Activated T-cell treated with anti-CD3 and anti-CD28 coated beads, Interleukin-2, amount 50 U/mL, for 1 hour (primary cell): ENCODE data around the gene PCSK9.
"Not testable (repeated sequence)": the region's sequence is repeated elsewhere in the genome, so short reads cannot be mapped to it uniquely, and the experiment has no call there.

Source experiments
- DNase-seq: peaks from one replicate; pipeline ENCODE4 v3.0.0-alpha.2; 2020

PCSK9 gene

GRCh38 chr1:55081905-55082296 lies 42.6 kb downstream of the PCSK9 start:
- no peak for DNase-seq

- no peak for DNase-seq
These were observed 44.9 kb downstream of the PCSK9 start for GRCh38 chr1:55084257-55084656.

DNA sequence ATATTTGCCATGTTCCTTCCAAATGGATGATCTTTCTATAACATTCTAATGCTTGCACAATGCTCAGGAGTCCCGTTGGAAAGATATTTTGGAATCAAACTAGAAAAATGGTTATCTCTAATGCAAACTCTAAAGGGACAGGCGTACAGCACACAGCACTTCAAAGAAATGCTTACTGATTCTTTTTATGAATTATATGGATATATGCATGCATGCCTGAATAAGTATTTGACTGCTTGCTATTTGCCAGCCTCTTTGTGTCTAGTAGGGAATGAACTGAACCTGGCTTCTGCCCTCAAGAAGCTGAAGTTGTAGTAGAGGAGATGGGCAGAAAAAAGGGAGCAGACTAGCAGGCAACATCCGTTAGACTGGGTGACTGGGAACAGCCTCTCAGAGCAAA lies 48.1 kb downstream of the PCSK9 start:
- no peak for DNase-seq

GRCh38 chr1:55088413-55088812 lies 49.1 kb downstream of the PCSK9 start:
- DNase-seq, result no peak

GRCh38 chr1:55089683-55090082 lies 50.3 kb downstream of the PCSK9 start:
- DNase-seq, result no peak

GRCh38 chr1:55092475-55092874 lies 53.1 kb downstream of the PCSK9 start:
- no peak for DNase-seq

DNA sequence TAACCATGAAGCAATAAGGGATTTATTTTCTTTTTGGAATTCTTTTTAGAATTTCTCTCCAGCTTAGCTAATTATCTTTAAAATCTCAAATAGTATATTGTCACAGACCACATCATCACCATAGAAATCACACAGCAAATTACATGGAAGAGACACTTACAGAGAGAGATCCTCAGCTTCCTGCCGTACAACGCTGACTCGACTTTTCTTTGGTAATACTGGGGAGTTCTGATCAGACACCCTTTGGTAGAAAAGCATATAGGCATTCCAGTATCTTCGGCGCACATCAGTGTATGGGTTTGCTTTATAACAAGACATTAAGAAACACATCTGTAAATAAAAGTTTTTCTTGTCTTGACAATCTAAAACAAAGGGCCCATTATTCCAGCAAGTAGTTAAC lies 55.7 kb downstream of the PCSK9 start:
- DNase-seq, result no peak

- no peak for DNase-seq
These were observed 64.5 kb downstream of the PCSK9 start for GRCh38 chr1:55103891-55104290.

GRCh38 chr1:55107101-55107500 lies 67.8 kb downstream of the PCSK9 start:
- no peak for DNase-seq

DNA sequence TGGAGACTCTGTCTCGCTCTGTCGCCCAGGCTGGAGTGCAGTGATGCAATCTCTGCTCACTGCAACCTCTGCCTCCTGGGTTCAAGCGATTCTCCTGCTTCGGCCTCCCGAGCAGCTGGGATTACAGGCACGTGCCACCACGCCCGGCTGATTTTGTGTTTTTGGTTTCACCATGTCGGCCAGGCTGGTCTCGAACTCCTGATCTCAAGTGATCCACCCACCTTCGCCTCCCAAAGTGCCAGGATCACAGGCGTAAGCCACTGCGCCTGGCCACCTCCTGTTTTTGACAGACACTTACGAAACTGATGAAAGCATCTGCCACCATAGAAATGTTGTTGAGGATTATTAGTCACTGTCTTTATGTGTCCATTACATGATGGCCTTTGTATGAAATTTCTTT lies 69.7 kb downstream of the PCSK9 start:
- DNase-seq, result not testable (repeated sequence)
